GM11168 (cell line): Measurements from ENCODE around the gene ANKRD39.
"Not testable (repeated sequence)": the region's sequence is repeated elsewhere in the genome, so short reads cannot be mapped to it uniquely, and the experiment has no call there.

Experiments used
- in situ Hi-C: fragments of 300-500 bp; cut with MboI; formaldehyde crosslinking; loops from one replicate; pipeline ENCODE4 v1.12.0; 2022; ENCODE audit warnings: low sequenced_read_pairs; ENCODE audit not compliant: unreplicated experiment

ANKRD39 gene

DNA sequence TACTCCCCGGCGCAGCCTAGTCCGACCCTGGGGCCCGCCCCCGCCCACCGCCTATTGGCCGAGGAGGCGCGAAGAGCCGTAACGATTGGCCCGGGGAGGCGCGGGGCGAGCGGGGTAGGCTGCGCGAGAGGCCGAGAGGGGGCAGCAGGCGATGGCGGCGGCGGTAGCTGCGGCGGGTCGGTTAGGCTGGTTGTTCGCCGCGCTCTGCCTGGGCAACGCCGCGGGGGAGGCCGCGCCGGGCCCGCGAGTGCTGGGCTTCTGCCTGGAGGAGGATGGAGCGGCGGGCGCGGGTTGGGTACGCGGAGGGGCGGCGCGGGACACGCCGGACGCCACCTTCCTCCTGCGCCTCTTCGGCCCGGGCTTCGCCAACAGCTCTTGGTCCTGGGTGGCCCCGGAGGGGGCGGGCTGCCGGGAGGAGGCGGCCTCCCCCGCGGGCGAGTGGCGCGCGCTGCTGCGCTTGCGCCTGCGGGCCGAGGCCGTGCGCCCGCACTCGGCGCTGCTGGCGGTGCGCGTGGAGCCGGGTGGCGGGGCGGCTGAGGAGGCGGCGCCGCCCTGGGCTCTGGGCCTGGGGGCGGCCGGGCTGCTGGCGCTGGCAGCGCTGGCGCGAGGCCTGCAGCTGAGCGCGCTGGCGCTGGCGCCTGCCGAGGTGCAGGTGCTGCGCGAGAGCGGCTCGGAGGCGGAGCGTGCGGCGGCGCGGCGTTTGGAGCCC lies 41.5 kb downstream of the ANKRD39 start, which contains the start of gene CNNM3:
TSS of gene CNNM3 (plus strand) at position 142 of the 709 bp plus-strand sequence. CDS start at position 152, 10 bp downstream.
- in situ Hi-C loops = no loop called here

- in situ Hi-C loops = no loop called here
These were observed 42.3 kb downstream of the ANKRD39 start for GRCh38 chr2:96815326-96816126.

GRCh38 chr2:96813656-96814055 lies 44.2 kb downstream of the ANKRD39 start:
- in situ Hi-C loops = no loop called here

GRCh38 chr2:96811917-96812316 lies 45.9 kb downstream of the ANKRD39 start:
- in situ Hi-C loops = no loop called here

GRCh38 chr2:96810783-96811192 lies 47.0 kb downstream of the ANKRD39 start:
- in situ Hi-C loops = no loop called here

DNA sequence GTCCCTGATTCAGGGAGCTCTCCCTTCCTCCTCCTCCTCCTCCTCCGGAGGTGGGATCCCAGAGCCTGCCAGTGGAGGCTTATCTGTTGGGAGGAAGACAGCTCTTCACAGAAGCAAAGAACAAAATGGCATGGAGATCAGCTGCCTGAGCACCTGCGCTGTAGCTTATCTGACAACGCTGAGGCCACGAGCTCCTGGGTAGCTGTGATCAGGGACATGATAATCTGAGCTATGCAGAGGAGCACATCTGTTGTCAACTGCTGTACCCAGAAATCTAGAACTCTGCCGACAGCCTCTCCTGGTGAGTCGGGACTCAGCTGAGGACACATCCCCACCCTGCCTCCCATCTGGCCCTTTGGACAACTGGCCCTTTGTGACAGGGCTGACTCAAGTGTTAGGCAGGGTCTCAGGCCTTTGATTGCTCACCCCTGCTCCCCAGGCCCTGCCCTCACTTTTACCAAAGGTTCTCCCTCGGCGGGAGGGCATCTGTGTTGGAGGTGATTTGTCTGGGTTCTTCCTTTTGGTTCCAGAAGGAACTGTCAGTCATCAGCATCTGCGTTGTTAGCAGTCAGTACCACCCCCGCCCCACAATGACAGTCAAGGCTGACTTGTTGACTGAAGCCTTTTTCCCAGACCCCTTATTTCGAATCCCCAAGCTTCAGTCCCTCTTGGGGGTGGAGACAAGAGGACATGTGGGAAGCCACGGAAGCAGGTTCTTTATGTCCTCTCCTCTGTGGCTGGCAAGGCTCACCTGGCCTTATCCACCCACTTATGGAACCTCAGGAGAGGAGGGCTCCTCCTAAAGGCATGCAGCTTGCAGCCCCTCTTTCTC lies 47.6 kb downstream of the ANKRD39 start:
- in situ Hi-C loops = no loop called here

DNA sequence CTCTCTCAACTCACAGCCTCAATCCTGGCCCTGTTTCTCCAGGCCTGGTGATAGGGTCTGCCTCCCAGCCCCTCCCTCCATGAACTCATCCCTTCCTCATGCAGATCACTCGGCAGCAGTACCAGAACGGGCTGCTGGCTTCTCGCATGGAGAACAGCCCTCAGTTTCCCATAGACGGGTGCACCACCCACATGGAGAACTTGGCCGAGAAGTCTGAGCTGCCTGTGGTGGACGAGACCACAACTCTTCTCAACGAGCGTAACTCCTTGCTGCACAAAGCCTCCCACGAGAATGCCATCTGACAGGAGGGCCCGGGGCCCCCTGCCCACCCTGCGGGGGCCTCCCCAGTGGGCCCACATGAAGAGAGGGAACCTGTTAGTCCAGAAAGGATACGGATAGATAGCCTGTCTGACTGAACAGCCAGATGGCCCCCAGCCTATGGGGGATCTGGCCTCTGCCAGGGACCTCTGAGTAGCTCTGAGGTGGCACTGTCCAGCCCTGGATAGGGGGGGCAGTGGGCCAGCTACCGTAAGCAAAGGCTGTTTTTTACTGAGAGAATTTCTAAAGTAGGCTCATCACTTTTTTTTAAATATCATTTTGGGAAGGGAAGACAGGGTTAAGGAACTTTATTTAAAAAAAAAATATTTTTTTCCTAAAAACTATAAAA lies 48.5 kb downstream of the ANKRD39 start:
- in situ Hi-C loops = no loop called here

- in situ Hi-C loops = no loop called here
These were observed 49.5 kb downstream of the ANKRD39 start for GRCh38 chr2:96808176-96808837.

DNA sequence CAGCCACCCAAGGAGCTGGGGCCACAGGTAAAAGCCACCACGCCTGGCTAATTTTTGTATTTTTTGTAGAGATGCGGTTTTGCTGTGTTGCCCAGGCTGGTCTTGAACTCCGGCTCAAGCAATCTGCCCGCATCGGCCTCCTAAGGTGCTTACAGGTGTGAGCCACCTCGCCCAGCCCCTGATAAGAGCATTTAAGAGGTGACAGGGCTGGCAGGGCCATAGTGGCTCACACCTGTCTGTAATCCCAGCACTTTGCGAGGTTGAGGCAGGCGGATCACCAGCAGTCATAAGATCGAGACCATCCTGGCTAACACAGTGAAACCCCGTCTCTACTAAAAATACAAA lies 50.7 kb downstream of the ANKRD39 start:
- in situ Hi-C loops = no loop called here

- in situ Hi-C loops = no loop called here
These were observed 51.2 kb downstream of the ANKRD39 start for GRCh38 chr2:96806468-96807126.

- in situ Hi-C loops = not testable (repeated sequence)
These were observed 51.9 kb downstream of the ANKRD39 start for GRCh38 chr2:96805946-96806345.

DNA sequence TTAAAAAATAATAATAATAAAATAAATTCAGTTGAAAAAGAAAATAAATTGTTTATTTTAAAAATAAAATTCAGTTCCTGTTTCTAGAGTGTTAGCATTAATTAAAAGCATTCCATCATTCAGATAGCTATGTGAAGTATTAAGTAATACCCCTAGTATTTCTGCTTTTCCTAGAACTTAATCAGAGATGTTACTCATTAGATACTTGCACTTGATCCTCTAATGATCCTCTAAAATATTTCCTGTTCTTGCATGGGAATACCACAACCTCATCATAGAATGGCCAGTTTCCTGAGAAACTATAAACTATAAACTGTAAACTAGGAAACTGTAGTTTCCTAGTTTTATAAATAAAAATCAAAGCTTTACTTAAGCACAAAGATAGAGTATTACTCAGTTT lies 52.8 kb downstream of the ANKRD39 start:
- in situ Hi-C loops = no loop called here

DNA sequence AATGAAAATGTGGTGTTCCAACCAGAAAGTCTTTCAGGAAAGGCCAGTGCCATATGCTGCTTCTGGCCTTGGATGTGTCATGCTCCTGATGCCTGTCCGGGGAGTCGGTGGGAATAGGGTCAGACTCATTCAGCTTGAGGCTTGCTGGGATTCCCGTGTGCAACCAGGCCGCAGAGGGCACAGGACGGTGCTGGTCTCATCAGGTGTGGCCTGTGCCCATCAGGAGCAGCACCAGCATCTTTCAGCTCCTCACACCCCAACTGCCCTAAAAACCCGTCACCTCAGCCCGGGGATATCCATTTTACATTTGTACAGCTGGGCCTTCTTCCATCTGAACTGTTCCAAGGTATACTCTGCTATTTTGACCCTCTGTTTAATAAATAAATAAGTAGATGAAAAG lies 55.1 kb downstream of the ANKRD39 start:
- in situ Hi-C loops = no loop called here

- in situ Hi-C loops = no loop called here
These were observed 55.8 kb downstream of the ANKRD39 start for GRCh38 chr2:96801786-96802595.

GRCh38 chr2:96801005-96801785 lies 56.6 kb downstream of the ANKRD39 start:
- in situ Hi-C loops = no loop called here

DNA sequence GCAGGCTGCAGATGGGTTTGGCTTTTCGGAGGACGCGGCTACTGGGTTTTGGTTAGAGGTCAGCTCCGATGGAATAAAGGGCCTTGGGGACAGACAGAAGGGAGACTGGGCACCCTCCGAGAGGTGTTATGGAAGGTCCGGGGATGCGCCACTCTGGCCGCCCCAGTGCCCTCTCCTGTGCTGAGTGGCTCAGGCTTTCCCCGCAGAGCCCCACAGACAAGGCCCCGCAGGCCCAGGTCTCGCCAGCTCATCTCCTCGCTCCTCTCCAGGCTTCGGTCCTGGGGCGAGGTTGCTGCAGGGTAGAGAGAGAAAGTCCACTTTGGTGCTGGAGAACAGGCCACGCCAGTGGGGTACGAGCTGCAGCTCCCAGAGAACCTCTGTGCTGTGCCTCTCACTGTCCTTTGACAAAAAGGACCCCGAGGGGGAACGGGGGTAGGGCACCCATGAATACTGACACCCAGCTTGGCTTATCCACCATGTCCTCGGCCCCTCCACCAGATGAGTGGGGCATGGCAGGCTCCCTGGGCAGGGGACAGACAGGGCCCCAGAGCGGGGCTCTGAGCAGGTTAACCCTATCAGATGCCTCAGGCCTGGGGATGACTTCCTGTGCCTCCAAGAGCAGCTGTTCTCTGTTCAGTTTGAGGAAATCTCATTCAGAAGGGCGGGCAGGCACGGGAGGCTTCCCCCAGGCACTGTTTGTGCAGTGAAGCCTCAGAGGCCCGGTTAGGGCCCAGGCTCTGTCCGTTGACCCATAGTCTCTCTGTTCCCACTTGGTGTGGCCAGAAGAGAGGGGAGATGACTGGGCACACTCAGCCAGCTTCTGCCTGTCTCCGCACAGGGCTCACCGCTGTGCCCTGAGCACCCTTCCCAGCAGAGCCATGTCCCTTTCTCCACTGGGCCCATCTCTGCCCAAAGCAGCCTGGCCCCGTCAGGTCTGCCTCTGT lies 57.5 kb downstream of the ANKRD39 start:
- in situ Hi-C loops = no loop called here

DNA sequence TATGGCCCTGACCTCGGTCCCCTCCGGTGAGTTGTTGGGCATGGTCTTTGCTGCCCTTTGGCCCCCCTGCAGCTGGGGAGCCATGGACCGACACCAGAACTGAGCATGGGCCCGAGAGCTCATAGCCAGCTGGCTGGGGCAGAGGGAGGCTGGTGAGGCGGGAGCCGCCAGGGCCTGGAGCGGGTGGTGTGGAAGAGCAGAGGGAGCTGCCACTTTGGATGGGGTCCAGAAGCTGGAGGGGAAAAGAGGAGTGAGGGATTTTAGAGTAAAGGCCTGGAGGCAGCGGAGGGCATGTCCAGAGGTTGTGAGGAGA lies 58.2 kb downstream of the ANKRD39 start:
- in situ Hi-C loops = no loop called here
